ENCODE results near the gene ASMT.
"Not testable (repeated sequence)": the region's sequence is repeated elsewhere in the genome, so short reads cannot be mapped to it uniquely, and the experiment has no call there.

ASMT gene

GRCh38 chrX:1598021-1598875 lies 16.6 kb upstream of the ASMT start:
- no peak for DNase-seq

GRCh38 chrX:1598876-1599790 lies 15.7 kb upstream of the ASMT start:
- no peak for DNase-seq

- DNase-seq: no peak
Observed at GRCh38 chrX:1599791-1600405, 15.0 kb upstream of the ASMT start.

GRCh38 chrX:1600406-1601050 lies 14.3 kb upstream of the ASMT start:
- DNase-seq: no peak

GRCh38 chrX:1601051-1601767 lies 13.7 kb upstream of the ASMT start:
- DNase-seq: no peak

GRCh38 chrX:1601768-1602085 lies 13.1 kb upstream of the ASMT start:
- no peak for DNase-seq

GRCh38 chrX:1602299-1602698 lies 12.6 kb upstream of the ASMT start:
- no peak for DNase-seq

- no peak for DNase-seq
Observed at GRCh38 chrX:1606496-1606895, 8.4 kb upstream of the ASMT start.

GRCh38 chrX:1609311-1609710 lies 5.5 kb upstream of the ASMT start:
- no peak for DNase-seq

GRCh38 chrX:1609762-1610161 lies 5.1 kb upstream of the ASMT start:
- no peak for DNase-seq

- no peak for DNase-seq
Observed at GRCh38 chrX:1610166-1610565, 4.7 kb upstream of the ASMT start.

- no peak for DNase-seq
Observed at GRCh38 chrX:1610736-1611135, 4.1 kb upstream of the ASMT start.

- DNase-seq: no peak
Observed at GRCh38 chrX:1612641-1613286, 2.1 kb upstream of the ASMT start.

GRCh38 chrX:1618689-1619088 lies 3.8 kb downstream of the ASMT start:
- DNase-seq: no peak

GRCh38 chrX:1623691-1624090 lies 8.8 kb downstream of the ASMT start:
- no peak for DNase-seq

GRCh38 chrX:1624158-1624860 lies 9.4 kb downstream of the ASMT start:
- not testable (repeated sequence) for DNase-seq

GRCh38 chrX:1624861-1625215 lies 10.0 kb downstream of the ASMT start:
- DNase-seq: not testable (repeated sequence)

- no peak for DNase-seq
Observed at GRCh38 chrX:1629244-1629643, 14.4 kb downstream of the ASMT start.

GRCh38 chrX:1646009-1646408 lies 31.1 kb downstream of the ASMT start:
- no peak for DNase-seq

GRCh38 chrX:1649621-1650020 lies 34.8 kb downstream of the ASMT start:
- no peak for DNase-seq
